Keratinocyte (primary cell): Measurements from ENCODE around the gene GUF1. TPM values are rescaled to one million over a fixed set of nuclear protein-coding genes. Genes with fewer than 3 reads are reported as not detected.
"Not testable (repeated sequence)": the region's sequence is repeated elsewhere in the genome, so short reads cannot be mapped to it uniquely, and the experiment has no call there.

Source experiments
- DNase-seq: peaks from one replicate; pipeline ENCODE4 v3.0.0-alpha.2; 2011; ENCODE audit warnings: low read depth, missing footprints, low spot score
- FAIRE-seq: peaks from 2 replicates; lab custom pipeline; 2011; peaks lifted over from hg19 to GRCh38; lab: Jason Lieb, UNC
- H2AFZ ChIP-seq: 2 replicates; pipeline ENCODE4 v1.6.0; 2012; ENCODE audit warnings: low read length, control low read depth, inconsistent platforms; ENCODE audit not compliant: control insufficient read depth
- H3K27ac ChIP-seq: 2 replicates; pipeline ENCODE4 v1.5.1; 2011; ENCODE audit warnings: low read length; ENCODE audit not compliant: control insufficient read depth, insufficient read depth
- H3K27me3 ChIP-seq: 3 replicates; pipeline ENCODE4 v1.6.0; 2011; ENCODE audit warnings: low read length; ENCODE audit not compliant: control insufficient read depth, insufficient read depth; ENCODE audit errors: extremely low read depth
- H3K36me3 ChIP-seq, 2 experiments: 2 replicates in 1 of 2; 3 replicates in 1 of 2; pipeline ENCODE4 v1.5.1; 2011; ENCODE audit warnings: low read length in 2 of 2, mild to moderate bottlenecking in 1 of 2; ENCODE audit not compliant: control insufficient read depth in 2 of 2, insufficient read depth in 2 of 2; ENCODE audit errors: extremely low read depth in 1 of 2
- H3K4me1 ChIP-seq: 3 replicates; pipeline ENCODE4 v1.5.1; 2011; ENCODE audit warnings: low read length; ENCODE audit not compliant: control insufficient read depth, insufficient read depth; ENCODE audit errors: extremely low read depth
- H3K4me2 ChIP-seq: 3 replicates; pipeline ENCODE4 v1.6.0; 2011; ENCODE audit warnings: low read depth, low read length; ENCODE audit not compliant: control insufficient read depth, insufficient read depth; ENCODE audit errors: extremely low read depth
- H3K4me3 ChIP-seq, 3 experiments: fragments of 200-600 bp in 1 of 3; sonication (generic) in 1 of 3; 2 replicates in 2 of 3; 3 replicates in 1 of 3; pipeline ENCODE4 v1.5.1; 2011 to 2016; ENCODE audit warnings: low read length in 3 of 3, mild to moderate bottlenecking in 3 of 3, control low read depth in 2 of 3, inconsistent platforms in 1 of 3, low read depth in 1 of 3, mixed read lengths in 1 of 3, mixed run types in 1 of 3, moderate library complexity in 1 of 3; ENCODE audit not compliant: control insufficient read depth in 2 of 3, insufficient read depth in 2 of 3; ENCODE audit errors: extremely low read depth in 1 of 3
- H3K79me2 ChIP-seq: 2 replicates; pipeline ENCODE4 v1.6.0; 2012; ENCODE audit warnings: low read length; ENCODE audit not compliant: control insufficient read depth, insufficient read depth
- H3K9ac ChIP-seq: 3 replicates; pipeline ENCODE4 v1.6.0; 2011; ENCODE audit warnings: low read length; ENCODE audit not compliant: control insufficient read depth, insufficient read depth; ENCODE audit errors: extremely low read depth
- H3K9me1 ChIP-seq: 3 replicates; pipeline ENCODE4 v1.6.0; 2011; ENCODE audit warnings: low read length; ENCODE audit not compliant: control insufficient read depth, insufficient read depth; ENCODE audit errors: extremely low read depth
- H3K9me3 ChIP-seq: 2 replicates; pipeline ENCODE4 v1.5.1; 2012; ENCODE audit warnings: low read depth, low read length; ENCODE audit not compliant: control insufficient read depth
- H4K20me1 ChIP-seq: 3 replicates; pipeline ENCODE4 v1.6.0; 2011; ENCODE audit warnings: low read length; ENCODE audit not compliant: control insufficient read depth, insufficient read depth; ENCODE audit errors: extremely low read depth
- CTCF ChIP-seq, 3 experiments: IDR thresholded peaks in 1 of 3; conservative IDR thresholded peaks in 1 of 3; optimal IDR thresholded peaks in 1 of 3; 2 replicates in 2 of 3; 3 replicates in 1 of 3; pipeline versions ENCODE3 to v1.5.1; 2011; ENCODE audit warnings: low read length in 3 of 3, mild to moderate bottlenecking in 3 of 3, moderate library complexity in 2 of 3, control low read depth in 1 of 3, inconsistent platforms in 1 of 3; ENCODE audit not compliant: insufficient read depth in 2 of 3; ENCODE audit errors: extremely low read depth in 1 of 3
- EZH2 ChIP-seq: IDR thresholded peaks from one replicate; pipeline ENCODE4 v1.6.1; 2012; ENCODE audit warnings: inconsistent platforms, mild to moderate bottlenecking, low read length, moderate library complexity
- dilution Hi-C: fragments of 300-500 bp; cut with MboI; formaldehyde crosslinking; loops from one replicate; pipeline ENCODE4 v1.7.0; 2020; ENCODE audit warnings: low sequenced_read_pairs; ENCODE audit not compliant: extremely low pct_ligation_motif_present
- polyA plus RNA-seq, 5 experiments: library from polyadenylated mRNA; depleted of rRNA in 3 of 5; stranded (reverse) in 3 of 5; stranded (forward) in 1 of 5; unstranded in 1 of 5; fragments of >200 nt; gene quantifications; 1 replicate in 1 of 5; 2 replicates in 3 of 5; 3 replicates in 1 of 5; pipeline versions ENCODE4 v1.2.1 to v1.2.3, GENCODE V29; 2011 to 2012; ENCODE audit warnings: missing spikeins in 2 of 5, low read depth in 1 of 5, low replicate concordance in 1 of 5

Gene GUF1
- polyA plus RNA-seq, 1 donor (not counting 4 experiments of a cell fraction or from before 2014, with no cell fraction given): 24.3 TPM

GRCh38 chr4:44727471-44727870 lies 49.3 kb downstream of the GUF1 start:
- H2AFZ ChIP-seq: peak overlapping the region; percentile 3
- H3K4me2 ChIP-seq: peak overlapping the region; percentile 98
- H4K20me1 ChIP-seq: no peaks in the 10 kb centered on the region
- no peaks in the 10 kb centered on the region for H3K9me3 ChIP-seq
- no peak for DNase-seq
- H3K27me3 ChIP-seq: no peaks in the 10 kb centered on the region
- H3K27ac ChIP-seq: no peak overlapping the region
- no peak for FAIRE-seq
- H3K9me1 ChIP-seq: no peaks in the 10 kb centered on the region
- dilution Hi-C loops: no loop called here
- H3K4me1 ChIP-seq: peaks cover 15% of the 10 kb centered on the region
- no peaks in the 10 kb centered on the region for H3K36me3 ChIP-seq
- no peak overlapping the region for H3K9ac ChIP-seq
- no peak for TF ChIP-seq EZH2
- TF ChIP-seq CTCF (optimal IDR thresholded peaks at IDR 0.05 in 1 of 3, IDR thresholded peaks at IDR 0.05 in 1 of 3, conservative IDR thresholded peaks at IDR 0.05 in 1 of 3; ENCODE audit: extremely low read depth in 1 of 3, insufficient read depth in 2 of 3, low read length in 3 of 3): no peak
- H3K79me2 ChIP-seq: peaks cover 34% of the 10 kb centered on the region
- H3K4me3 ChIP-seq: peak overlapping the region in 1 of 3 experiments; percentile 95

GRCh38 chr4:44728694-44729093 lies 50.5 kb downstream of the GUF1 start:
- H4K20me1 ChIP-seq, H3K9me3 ChIP-seq, H3K4me3 ChIP-seq, H3K9ac ChIP-seq, H2AFZ ChIP-seq, DNase-seq, H3K36me3 ChIP-seq, H3K27me3 ChIP-seq, FAIRE-seq, H3K4me2 ChIP-seq, dilution Hi-C loops, H3K27ac ChIP-seq, H3K9me1 ChIP-seq: not testable (repeated sequence)
- Histone ChIP-seq H3K79me2 (peaks cover 24% of the 10 kb centered on the region), H3K4me1 (peaks cover 14% of the 10 kb centered on the region)

DNA sequence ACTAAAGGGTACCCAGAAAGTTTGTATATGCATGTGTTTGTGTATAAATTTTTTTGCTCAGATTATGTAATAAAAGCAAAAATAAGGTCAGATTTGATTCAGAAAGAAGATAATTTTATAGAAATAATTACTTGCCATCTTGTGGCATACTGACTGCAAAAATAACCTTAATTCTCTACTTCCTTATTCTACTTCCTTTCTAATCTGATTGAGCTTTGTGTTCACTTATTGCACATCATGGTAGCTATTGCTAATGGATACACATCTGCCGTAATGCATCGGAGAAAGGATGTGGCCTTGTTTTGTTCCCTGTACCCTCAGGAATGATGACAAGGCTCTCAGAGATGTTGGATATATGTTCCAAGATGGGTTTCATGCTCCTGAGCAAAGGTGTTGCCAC lies 58.7 kb downstream of the GUF1 start:
- H2AFZ ChIP-seq: no peak overlapping the region
- no peak overlapping the region for H3K4me2 ChIP-seq
- no peak for DNase-seq
- H3K9me3 ChIP-seq: no peaks in the 10 kb centered on the region
- H3K9me1 ChIP-seq: no peaks in the 10 kb centered on the region
- no peak overlapping the region for H3K9ac ChIP-seq
- H3K36me3 ChIP-seq: no peaks in the 10 kb centered on the region
- H3K79me2 ChIP-seq: no peaks in the 10 kb centered on the region
- no peak overlapping the region for H3K27ac ChIP-seq
- no peaks in the 10 kb centered on the region for H3K27me3 ChIP-seq
- no peak for TF ChIP-seq CTCF (optimal IDR thresholded peaks at IDR 0.05 in 1 of 3, IDR thresholded peaks at IDR 0.05 in 1 of 3, conservative IDR thresholded peaks at IDR 0.05 in 1 of 3; ENCODE audit: extremely low read depth in 1 of 3, insufficient read depth in 2 of 3, low read length in 3 of 3)
- TF ChIP-seq EZH2: no peak
- no peak for FAIRE-seq
- no peak overlapping the region for H3K4me3 ChIP-seq
- dilution Hi-C loops: no loop called here
- no peaks in the 10 kb centered on the region for H4K20me1 ChIP-seq
- no peaks in the 10 kb centered on the region for H3K4me1 ChIP-seq
